Stimulated activated CD8-positive, alpha-beta memory T cell treated with anti-CD3 and anti-CD28 coated beads, Interleukin-4, amount 100 ng/mL, for 1 hour (primary cell): Measurements from ENCODE around the gene KDM8.
"Not testable (repeated sequence)": the region's sequence is repeated elsewhere in the genome, so short reads cannot be mapped to it uniquely, and the experiment has no call there.

ENCODE experiments used
- DNase-seq, 2 donors: peaks; one replicate each; pipeline ENCODE4 v3.0.0-alpha.2; 2020; ENCODE audit warnings: low read depth in 2 of 2, low spot score in 1 of 2

The KDM8 gene

GRCh38 chr16:27190316-27190871 lies 12.9 kb upstream of the KDM8 start:
- no peak for DNase-seq

- DNase-seq: no peak
These were observed 11.9 kb upstream of the KDM8 start for GRCh38 chr16:27191352-27191924.

- no peak for DNase-seq
These were observed 9.9 kb upstream of the KDM8 start for GRCh38 chr16:27193300-27193990.

- DNase-seq: no peak
These were observed 8.1 kb upstream of the KDM8 start for GRCh38 chr16:27195076-27195741.

- no peak for DNase-seq
These were observed 7.3 kb upstream of the KDM8 start for GRCh38 chr16:27195941-27196595.

GRCh38 chr16:27197004-27197403 lies 6.3 kb upstream of the KDM8 start:
- no peak for DNase-seq

- DNase-seq: no peak
These were observed 4.7 kb upstream of the KDM8 start for GRCh38 chr16:27198451-27199234.

GRCh38 chr16:27199235-27199586 lies 4.1 kb upstream of the KDM8 start:
- no peak for DNase-seq

- DNase-seq: no peak
These were observed 3.6 kb upstream of the KDM8 start for GRCh38 chr16:27199736-27200135.

GRCh38 chr16:27200914-27201313 lies 2.4 kb upstream of the KDM8 start:
- not testable (repeated sequence) for DNase-seq

- peak; percentile 76 to 77 for DNase-seq
These were observed 311 bp upstream of the KDM8 start for GRCh38 chr16:27202923-27203506.

GRCh38 chr16:27204312-27204915 lies 1.1 kb downstream of the KDM8 start:
- no peak for DNase-seq

- DNase-seq: no peak
These were observed 2.2 kb downstream of the KDM8 start for GRCh38 chr16:27205423-27206065.

- not testable (repeated sequence) for DNase-seq
These were observed 3.8 kb downstream of the KDM8 start for GRCh38 chr16:27207121-27207520.

- DNase-seq: no peak
These were observed 4.9 kb downstream of the KDM8 start for GRCh38 chr16:27208081-27208680.

- no peak for DNase-seq
These were observed 5.5 kb downstream of the KDM8 start for GRCh38 chr16:27208796-27209195.

- no peak for DNase-seq
These were observed 6.3 kb downstream of the KDM8 start for GRCh38 chr16:27209591-27209990.

GRCh38 chr16:27210174-27210573 lies 6.8 kb downstream of the KDM8 start:
- DNase-seq: no peak

GRCh38 chr16:27211026-27211425 lies 7.7 kb downstream of the KDM8 start:
- no peak for DNase-seq
